PC-3 (cell line): ENCODE measurements around the gene UBC. TPM values are rescaled to one million over a fixed set of nuclear protein-coding genes. Genes with fewer than 3 reads are reported as not detected.

Experiments
- ATAC-seq: fragments of 200-7000 bp; cut with Tn5 transposase; 2 replicates; pipeline ENCODE4 v1.9.1; 2020; ENCODE audit warnings: mild to moderate bottlenecking, moderate library complexity
- BruUV-seq: library from RNA; stranded (reverse); fragments of 400-500 nt; replicated peaks from 2 replicates; lab custom pipeline; 2021; lab: Mats Ljungman, UMichigan
- CTCF ChIA-PET: fragments of 300-600 bp; sonication (Branson Sonifier 250); formaldehyde crosslinking; loops from one replicate; lab custom pipeline; 2022; ENCODE audit warnings: antibody characterized with exemption; lab: Charles Lee
- POLR2A ChIA-PET: fragments of 300-600 bp; sonication (Branson Sonifier 250); formaldehyde crosslinking; loops from one replicate; lab custom pipeline; 2022; ENCODE audit warnings: antibody characterized with exemption; ENCODE audit not compliant: unreplicated experiment; lab: Charles Lee
- DNase-seq: peaks from one replicate; pipeline ENCODE4 v3.0.0-alpha.2; 2015
- H2AFZ ChIP-seq: fragments of 300-600 bp; sonication (generic); 2 replicates; pipeline ENCODE4 v1.6.0; 2016; ENCODE audit warnings: antibody characterized with exemption, low read length
- H3F3A ChIP-seq: fragments of 300-600 bp; sonication (generic); one replicate; pipeline ENCODE4 v1.6.0; 2017; ENCODE audit warnings: antibody characterized with exemption, low read length, control low read depth, mild to moderate bottlenecking; ENCODE audit not compliant: unreplicated experiment
- H3K27ac ChIP-seq: fragments of 300-600 bp; sonication (generic); 2 replicates; pipeline ENCODE4 v1.5.1; 2016; ENCODE audit warnings: mild to moderate bottlenecking, low read length
- H3K27me3 ChIP-seq: fragments of 300-600 bp; sonication (generic); 2 replicates; pipeline ENCODE4 v1.6.1; 2016; ENCODE audit warnings: low read length, mixed read lengths
- H3K36me3 ChIP-seq: fragments of 300-600 bp; sonication (generic); 2 replicates; pipeline ENCODE4 v1.6.1; 2016; ENCODE audit warnings: low read depth, mixed run types, low read length, mixed read lengths
- H3K4me1 ChIP-seq: fragments of 300-600 bp; sonication (generic); 2 replicates; pipeline ENCODE4 v1.5.1; 2016; ENCODE audit warnings: low read length; ENCODE audit not compliant: insufficient read depth
- H3K4me2 ChIP-seq: fragments of 300-600 bp; sonication (generic); 2 replicates; pipeline ENCODE4 v1.6.0; 2016; ENCODE audit warnings: low read length
- H3K4me3 ChIP-seq: fragments of 300-600 bp; sonication (generic); 2 replicates; pipeline ENCODE4 v1.5.1; 2016; ENCODE audit warnings: mild to moderate bottlenecking, low read length, mixed read lengths
- H3K79me2 ChIP-seq: fragments of 300-600 bp; sonication (generic); 2 replicates; pipeline ENCODE4 v1.6.1; 2017; ENCODE audit warnings: low read length, mixed read lengths
- H3K9ac ChIP-seq: fragments of 300-600 bp; sonication (generic); 2 replicates; pipeline ENCODE4 v1.6.0; 2016; ENCODE audit warnings: mild to moderate bottlenecking, low read length
- H3K9me2 ChIP-seq: fragments of 300-600 bp; sonication (generic); replicated peaks from 2 replicates; pipeline ENCODE4 v1.6.1; 2016; ENCODE audit warnings: mixed run types, low read length, mixed read lengths
- H3K9me3 ChIP-seq: fragments of 300-600 bp; sonication (generic); 2 replicates; pipeline ENCODE4 v1.6.1; 2016; ENCODE audit warnings: low read length, mixed read lengths
- H4K20me1 ChIP-seq: fragments of 300-600 bp; sonication (generic); 2 replicates; pipeline ENCODE4 v1.6.1; 2016; ENCODE audit warnings: low read length, mixed read lengths
- EZH2 ChIP-seq: fragments of 300-600 bp; sonication (generic); IDR thresholded peaks from one replicate; pipeline ENCODE4 v1.6.1; 2017; ENCODE audit warnings: antibody characterized with exemption, mild to moderate bottlenecking, low read length; ENCODE audit not compliant: unreplicated experiment
- EZH2phosphoT487 ChIP-seq: fragments of 300-600 bp; sonication (generic); IDR thresholded peaks from 2 replicates; pipeline ENCODE4 v1.6.1; 2018; ENCODE audit warnings: mild to moderate bottlenecking, antibody characterized with exemption, low read length, borderline replicate concordance
- intact Hi-C: fragments of 100-400 bp; cut with micrococcal nuclease; formaldehyde crosslinking; loops from 2 replicates; pipeline ENCODE4 v1.9.0; 2023
- total RNA-seq: library from RNA; depleted of rRNA; stranded (reverse); fragments of >200 nt; gene quantifications from 2 replicates; pipeline ENCODE4 v1.2.3, GENCODE V29; 2014
- TF ChIP-seq, protein P1 (sequence below): fragments of 300-600 bp; sonication (generic); conservative IDR thresholded peaks from 2 replicates; pipeline ENCODE4 v1.5.1; 2017; ENCODE audit warnings: antibody characterized with exemption, low read depth, mild to moderate bottlenecking, low read length

Gene UBC
- total RNA-seq, 1 experiment from 2014 or later: 1,587 TPM

DNA sequence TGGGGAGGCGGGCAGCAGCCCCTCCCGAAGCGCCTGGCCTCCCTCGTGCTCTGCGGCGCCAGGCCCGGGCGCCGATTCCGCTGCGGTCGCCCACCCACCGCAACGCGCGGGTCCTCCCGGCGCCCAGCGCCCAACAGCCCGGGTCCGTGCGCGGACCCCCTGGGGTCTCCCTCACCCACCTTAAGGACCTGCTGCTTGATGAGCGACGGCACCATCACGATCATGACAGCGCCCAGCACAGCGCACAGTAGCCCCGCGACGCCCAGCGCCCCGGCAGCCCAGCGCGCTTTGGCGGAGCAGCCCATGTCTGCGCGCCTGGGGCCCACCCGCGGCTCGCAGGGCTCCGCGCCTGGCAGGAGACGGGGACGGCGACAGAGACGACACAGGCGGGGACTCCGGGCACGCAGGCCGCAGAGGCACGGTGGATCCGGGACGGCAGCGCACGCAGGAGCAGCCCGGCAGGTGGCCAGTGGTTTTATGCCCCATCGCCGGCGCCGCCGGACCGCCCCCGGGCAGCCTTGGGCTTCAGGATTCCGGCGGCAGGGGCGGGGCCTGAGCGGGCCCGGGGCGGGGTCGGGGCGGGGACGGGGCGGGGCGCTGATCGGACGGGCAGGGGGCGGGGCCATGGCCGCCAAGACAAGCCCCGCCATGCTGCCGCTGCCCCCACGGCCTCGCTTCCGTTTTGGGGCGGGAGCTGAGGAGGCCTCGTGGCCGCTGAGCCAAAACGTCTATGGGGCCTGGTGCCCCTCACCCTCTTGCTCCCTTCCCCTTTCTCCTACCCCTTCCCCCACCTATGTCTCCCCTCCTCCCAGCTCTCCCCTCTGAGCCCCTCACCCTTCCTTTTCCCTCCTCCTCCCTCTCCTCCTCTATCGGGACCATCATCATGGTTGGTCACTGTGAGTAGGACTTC is 50.8 kb downstream of the UBC start, which contains the start of gene SCARB1:
Gene SCARB1, minus strand, starts transcription at position 449 of the 910 bp plus-strand sequence. Its CDS starts 144 bp downstream, at position 305.
- Histone ChIP-seq H4K20me1 (peaks cover 11% of the 10 kb centered on the region; the same call in 1 of the 2 replicates), H3K9ac (peak within 1 kb of the TSS; percentile 88), H3K4me2 (peak within 1 kb of the TSS; percentile 94), H3K4me3 (peak within 1 kb of the TSS; percentile 92), H3F3A (no peaks in the 10 kb centered on the region), H3K4me1 (peaks cover 26% of the 10 kb centered on the region), H2AFZ (peak within 1 kb of the TSS; percentile 86), H3K9me3 (no peaks in the 10 kb centered on the region), H3K79me2 (peaks cover 48% of the 10 kb centered on the region), H3K27ac (peak within 1 kb of the TSS; percentile 37), H3K27me3 (no peaks in the 10 kb centered on the region), H3K36me3 (0 out of 2 replicates have a peak, but pooled peaks cover 5% of the 10 kb centered on the region), H3K9me2 (no peaks in the 10 kb centered on the region)
- CTCF ChIA-PET: interaction anchor here (0.6 to 0.9 kb wide), 2 partner anchors 25 to 43 kb away, joined by 3 read pairs; no protein-coding TSS in a partner anchor
- ATAC-seq: peak; percentile 81
- no TSS peak for BruUV-seq
- intact Hi-C loops: loop anchor here (1.0 to 5.0 kb wide), 3 partner anchors 25 to 86 kb away; no protein-coding TSS in a partner anchor
- POLR2A ChIA-PET: no interaction called here
- TF ChIP-seq EZH2phosphoT487: no peak
- TF ChIP-seq, protein P1, sequence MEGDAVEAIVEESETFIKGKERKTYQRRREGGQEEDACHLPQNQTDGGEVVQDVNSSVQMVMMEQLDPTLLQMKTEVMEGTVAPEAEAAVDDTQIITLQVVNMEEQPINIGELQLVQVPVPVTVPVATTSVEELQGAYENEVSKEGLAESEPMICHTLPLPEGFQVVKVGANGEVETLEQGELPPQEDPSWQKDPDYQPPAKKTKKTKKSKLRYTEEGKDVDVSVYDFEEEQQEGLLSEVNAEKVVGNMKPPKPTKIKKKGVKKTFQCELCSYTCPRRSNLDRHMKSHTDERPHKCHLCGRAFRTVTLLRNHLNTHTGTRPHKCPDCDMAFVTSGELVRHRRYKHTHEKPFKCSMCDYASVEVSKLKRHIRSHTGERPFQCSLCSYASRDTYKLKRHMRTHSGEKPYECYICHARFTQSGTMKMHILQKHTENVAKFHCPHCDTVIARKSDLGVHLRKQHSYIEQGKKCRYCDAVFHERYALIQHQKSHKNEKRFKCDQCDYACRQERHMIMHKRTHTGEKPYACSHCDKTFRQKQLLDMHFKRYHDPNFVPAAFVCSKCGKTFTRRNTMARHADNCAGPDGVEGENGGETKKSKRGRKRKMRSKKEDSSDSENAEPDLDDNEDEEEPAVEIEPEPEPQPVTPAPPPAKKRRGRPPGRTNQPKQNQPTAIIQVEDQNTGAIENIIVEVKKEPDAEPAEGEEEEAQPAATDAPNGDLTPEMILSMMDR: no peak
- no peak for TF ChIP-seq EZH2
- peak; percentile 86 for DNase-seq

DNA sequence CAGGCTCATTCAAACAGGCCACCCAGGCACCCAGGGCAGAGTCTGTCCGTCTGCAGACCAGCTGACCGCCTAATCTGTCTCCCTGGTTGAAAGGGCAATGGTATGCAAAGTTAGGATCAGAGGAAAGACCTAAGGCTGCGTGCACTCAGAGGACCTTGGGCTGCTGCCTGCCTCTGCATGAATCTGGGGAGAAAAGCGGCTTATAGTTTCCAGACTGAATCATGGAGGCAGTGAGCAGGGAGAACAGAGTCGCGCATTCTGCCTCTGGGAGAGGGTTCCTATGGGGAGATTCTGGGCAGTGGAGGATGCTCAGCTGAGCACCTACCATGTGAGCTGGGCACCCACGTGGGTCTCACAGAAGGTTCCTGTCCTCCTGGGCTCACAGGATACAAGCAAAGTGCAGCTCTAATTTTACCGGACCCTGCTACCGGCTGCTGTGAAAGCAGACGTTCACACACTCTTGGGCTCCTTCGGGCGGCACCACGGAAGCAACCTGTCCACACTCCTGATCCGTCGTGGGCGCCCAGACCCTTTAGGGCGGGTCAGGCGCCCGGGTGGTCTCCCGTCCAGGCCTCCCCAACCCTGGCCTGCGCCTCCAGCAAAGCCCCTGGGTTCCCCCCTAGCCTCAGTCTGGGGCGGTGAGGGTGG is 51.6 kb downstream of the UBC start:
- H3K4me1 ChIP-seq: peaks cover 26% of the 10 kb centered on the region
- peak overlapping the region; percentile 92 for H3K4me3 ChIP-seq
- no peak for TF ChIP-seq EZH2
- TF ChIP-seq EZH2phosphoT487: no peak
- TF ChIP-seq, protein P1: no peak
- peaks cover 52% of the 10 kb centered on the region for H3K79me2 ChIP-seq
- POLR2A ChIA-PET: interaction anchor here (0.6 kb wide), 1 partner anchor 26 kb away, joined by 7 read pairs; no protein-coding TSS in a partner anchor
- H3K27ac ChIP-seq: no peak overlapping the region
- DNase-seq (peak; percentile 47), ATAC-seq (peak; percentile 45)
- no peaks in the 10 kb centered on the region for H3K9me3 ChIP-seq
- BruUV-seq: no TSS peak
- peak overlapping the region; percentile 88 for H3K9ac ChIP-seq
- 0 out of 2 replicates have a peak, but pooled peaks cover 5% of the 10 kb centered on the region for H3K36me3 ChIP-seq
- intact Hi-C loops: loop anchor here (1.0 to 5.0 kb wide), 3 partner anchors 25 to 86 kb away; no protein-coding TSS in a partner anchor
- no peaks in the 10 kb centered on the region for H3F3A ChIP-seq
- peaks cover 11% of the 10 kb centered on the region; the same call in 1 of the 2 replicates for H4K20me1 ChIP-seq
- peak overlapping the region; percentile 86 for H2AFZ ChIP-seq
- H3K9me2 ChIP-seq: no peaks in the 10 kb centered on the region
- H3K4me2 ChIP-seq: peak overlapping the region; percentile 94
- CTCF ChIA-PET: interaction anchor here (0.9 kb wide), 1 partner anchor 44 kb away, joined by 3 read pairs; no protein-coding TSS in a partner anchor
- H3K27me3 ChIP-seq: no peaks in the 10 kb centered on the region
